Activated effector memory CD4-positive, alpha-beta T cell treated with Interleukin-2 at 50 U/mL for 16 hours (primary cell): ENCODE results near the gene ZBTB47.

Source experiments
- DNase-seq: peaks from one replicate; pipeline ENCODE4 v3.0.0-alpha.2; 2020

ZBTB47 gene

DNA sequence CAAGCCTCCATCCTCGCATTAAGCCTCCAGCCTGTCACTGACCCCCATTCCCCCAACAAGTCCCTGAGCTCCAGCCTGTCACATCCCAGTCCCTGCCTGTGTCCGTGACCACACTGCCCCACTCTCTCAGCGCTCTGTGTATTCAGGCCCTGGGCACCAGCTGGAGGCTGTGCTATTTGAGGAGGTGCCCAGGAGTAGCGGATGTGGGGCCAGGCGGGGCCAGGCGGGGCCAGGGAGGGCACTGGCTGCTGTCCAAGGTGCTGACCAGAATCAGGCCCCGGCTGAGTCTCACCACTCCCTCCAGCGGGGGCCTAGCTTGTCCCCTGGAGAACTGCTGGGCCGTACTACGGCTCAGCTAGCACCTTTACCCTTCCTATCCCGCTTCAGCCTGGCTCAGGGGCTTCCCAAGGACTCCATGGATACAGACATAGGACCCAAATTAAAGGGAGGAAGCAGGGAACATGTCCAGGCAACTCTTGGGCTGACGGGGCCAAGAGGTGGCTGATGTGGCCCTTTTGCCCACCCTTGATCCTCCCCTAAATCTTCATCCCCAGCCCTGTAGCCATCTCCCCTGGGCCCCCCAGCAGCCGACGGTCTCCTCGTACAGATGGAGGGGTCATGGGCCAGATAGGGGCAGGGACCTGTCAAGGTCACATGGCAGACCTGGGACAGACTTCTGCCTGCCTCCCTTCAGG lies 48.0 kb downstream of the ZBTB47 start:
- DNase-seq: peak; percentile 51

DNA sequence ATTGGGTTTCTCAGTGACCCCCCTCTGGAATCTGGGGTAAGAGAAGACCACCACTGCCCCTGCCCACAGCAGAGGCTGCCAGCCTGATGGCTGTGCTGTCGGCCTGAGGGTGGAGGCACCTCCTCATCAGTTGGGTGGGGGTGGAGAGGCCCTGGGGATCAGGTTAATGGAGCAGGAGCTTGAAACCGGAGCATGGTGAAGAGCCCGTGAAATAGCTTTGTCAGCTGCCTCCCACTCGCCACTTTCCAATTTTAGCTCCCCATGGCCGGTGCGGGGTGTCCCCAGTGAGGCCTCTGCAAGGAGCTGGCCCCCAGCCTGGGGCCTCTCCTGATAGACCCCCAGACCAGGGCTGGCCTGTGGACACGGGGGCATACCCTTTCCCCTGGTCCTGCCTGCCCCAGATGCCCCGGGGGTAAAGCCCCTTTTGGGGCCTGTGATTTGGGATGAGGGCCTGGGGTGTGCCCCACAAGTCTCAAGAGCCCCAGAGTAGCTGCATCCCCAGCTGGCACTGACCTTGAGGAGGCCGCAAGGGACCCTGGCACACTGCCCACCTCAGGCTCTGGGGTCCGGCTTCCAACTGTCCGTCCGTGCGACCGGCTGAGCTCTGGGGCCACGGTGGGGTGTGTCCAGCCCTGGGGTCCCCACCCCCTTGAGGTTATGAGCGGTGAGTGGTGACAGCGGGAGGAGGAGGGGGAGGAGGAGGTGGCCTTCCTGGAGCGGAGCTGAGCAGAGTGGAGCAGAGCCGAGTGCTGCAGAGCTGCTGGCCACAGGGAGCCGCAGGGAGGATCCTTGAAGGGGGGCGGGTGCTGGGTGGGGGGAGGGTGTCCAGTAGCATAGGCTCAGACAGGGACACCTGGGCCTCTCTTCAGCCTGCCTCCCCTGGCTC lies 48.8 kb downstream of the ZBTB47 start, which contains the start of gene HHATL:
TSS of gene HHATL (minus strand) at position 733 of the 886 bp plus-strand sequence. CDS start 1,972 bp downstream, outside the sequence.
- no peak for DNase-seq

- DNase-seq: no peak
Observed at GRCh38 chr3:42702982-42703694, 49.6 kb downstream of the ZBTB47 start.

GRCh38 chr3:42703695-42704025 lies 50.2 kb downstream of the ZBTB47 start:
- DNase-seq: no peak

GRCh38 chr3:42704136-42704841 lies 50.8 kb downstream of the ZBTB47 start:
- no peak for DNase-seq

- no peak for DNase-seq
Observed at GRCh38 chr3:42705058-42705767, 51.7 kb downstream of the ZBTB47 start.

DNA sequence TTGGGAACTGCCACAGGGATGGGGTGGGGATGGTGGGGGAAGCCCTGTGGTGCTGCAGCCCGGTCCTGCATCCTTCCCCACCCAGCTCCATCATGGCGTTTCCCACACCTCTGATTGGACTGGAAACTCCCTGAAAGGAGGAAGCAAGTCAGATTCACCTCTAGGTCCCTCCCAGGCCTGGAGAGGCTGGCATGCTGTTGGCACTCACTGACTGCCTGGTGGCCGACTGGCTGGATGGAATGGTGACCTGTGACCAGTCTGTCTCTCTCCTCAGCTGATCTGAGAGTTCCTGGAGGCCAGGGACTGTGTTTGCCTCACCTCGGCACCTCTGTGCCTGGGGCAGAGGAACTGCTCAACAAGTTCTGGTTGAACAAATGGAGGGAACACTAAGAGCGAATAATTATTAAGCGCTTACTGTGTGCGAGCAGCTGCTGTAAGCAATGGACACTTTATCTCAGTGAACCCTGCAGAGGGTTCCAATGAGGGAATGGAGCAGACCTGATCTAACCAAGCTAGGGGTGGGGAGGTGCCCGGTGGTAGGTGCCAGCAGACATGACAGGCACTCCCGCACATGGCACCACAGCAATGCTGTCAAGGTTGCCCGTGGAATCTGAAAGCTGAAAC lies 52.6 kb downstream of the ZBTB47 start:
- DNase-seq: no peak

- no peak for DNase-seq
Observed at GRCh38 chr3:42706721-42707619, 53.5 kb downstream of the ZBTB47 start.

GRCh38 chr3:42707620-42708355 lies 54.3 kb downstream of the ZBTB47 start:
- DNase-seq: no peak

- no peak for DNase-seq
Observed at GRCh38 chr3:42708611-42709151, 55.2 kb downstream of the ZBTB47 start.

GRCh38 chr3:42709621-42710020 lies 56.1 kb downstream of the ZBTB47 start:
- no peak for DNase-seq

- DNase-seq: no peak
Observed at GRCh38 chr3:42710323-42711021, 57.0 kb downstream of the ZBTB47 start.

DNA sequence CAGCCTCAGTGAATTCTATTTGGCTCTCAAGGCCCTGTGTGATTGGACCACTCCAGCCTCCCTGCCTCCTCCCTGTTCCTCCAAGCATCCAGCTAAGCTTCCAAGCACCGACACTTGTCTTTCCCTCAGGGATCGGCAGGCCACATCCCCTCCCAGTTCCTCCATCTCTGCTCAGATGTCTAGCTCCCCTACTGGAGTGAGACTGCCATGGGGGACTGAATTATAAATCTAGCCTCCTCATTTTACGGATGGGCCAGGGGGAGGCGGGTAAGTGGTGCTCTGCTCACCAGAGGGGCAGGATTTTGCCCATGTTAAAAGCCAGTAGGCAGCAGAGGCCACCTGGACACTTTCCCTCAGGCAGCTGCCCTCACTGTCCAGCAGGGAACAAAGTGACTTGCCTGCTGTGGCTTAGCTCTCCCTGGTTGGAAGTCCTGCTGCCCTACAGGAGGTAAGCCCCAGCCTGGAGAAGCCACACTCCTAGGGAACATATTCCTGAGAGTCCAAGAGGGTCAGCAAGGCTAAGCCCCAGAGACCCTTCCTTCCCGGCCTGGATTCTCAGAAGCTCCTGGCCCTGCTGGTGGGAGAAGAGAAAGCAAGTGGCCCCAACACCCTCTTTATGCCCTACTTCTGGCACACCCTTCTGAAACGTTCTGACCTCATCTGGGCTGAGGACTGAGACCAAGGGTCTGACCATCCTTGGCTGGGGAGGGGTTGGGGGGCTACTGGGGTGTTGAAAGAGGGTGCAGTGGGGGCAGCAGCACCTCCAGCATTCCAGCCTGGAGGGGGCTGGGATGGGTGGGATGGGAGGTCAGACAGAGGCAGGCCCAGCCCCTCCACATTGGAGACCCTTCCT lies 58.2 kb downstream of the ZBTB47 start:
- no peak for DNase-seq

GRCh38 chr3:42712344-42712648 lies 58.8 kb downstream of the ZBTB47 start:
- no peak for DNase-seq

GRCh38 chr3:42712688-42713372 lies 59.3 kb downstream of the ZBTB47 start:
- no peak for DNase-seq

- DNase-seq: no peak
Observed at GRCh38 chr3:42713747-42714146, 60.2 kb downstream of the ZBTB47 start.

- DNase-seq: no peak
Observed at GRCh38 chr3:42714171-42714852, 60.8 kb downstream of the ZBTB47 start.
